Measurements from ENCODE around the gene ABTB1.
A peak's percentile ranks its signal among the peaks of the same experiment; 100 is the strongest.

ABTB1 gene

GRCh38 chr3:127630811-127631714 is 41.7 kb upstream of the ABTB1 start:
- TF ChIP-seq CTCF (IDR thresholded peaks at IDR 0.05; ENCODE audit: low read length, missing control alignments) = no peak
- no peak for DNase-seq (ENCODE audit: low read depth)

GRCh38 chr3:127632035-127632820 is 40.5 kb upstream of the ABTB1 start:
- no peak for TF ChIP-seq CTCF (IDR thresholded peaks at IDR 0.05; ENCODE audit: low read length, missing control alignments)
- H3K4me3 ChIP-seq (replicated peaks; ENCODE audit: low read depth, low read length) = no peak overlapping the region
- no peak for DNase-seq (ENCODE audit: low read depth)

More at GRCh38 chr3:127630811-127631714, 41.7 kb upstream of the ABTB1 start:
- H3K4me3 ChIP-seq (replicated peaks; ENCODE audit: low read depth, low read length) = no peak overlapping the region

- no peak for TF ChIP-seq CTCF (IDR thresholded peaks at IDR 0.05; ENCODE audit: low read length, missing control alignments)
- H3K4me3 ChIP-seq (replicated peaks; ENCODE audit: low read depth, low read length) = no peak overlapping the region
- DNase-seq (ENCODE audit: low read depth) = no peak
These were observed 38.1 kb upstream of the ABTB1 start for GRCh38 chr3:127634653-127635052.

- no peak for DNase-seq (ENCODE audit: low read depth)
- H3K4me3 ChIP-seq (replicated peaks; ENCODE audit: low read depth, low read length) = no peak overlapping the region
- no peak for TF ChIP-seq CTCF (IDR thresholded peaks at IDR 0.05; ENCODE audit: low read length, missing control alignments)
These were observed 35.2 kb upstream of the ABTB1 start for GRCh38 chr3:127637546-127637945.

- H3K4me3 ChIP-seq (replicated peaks; ENCODE audit: low read depth, low read length) = no peak overlapping the region
- no peak for DNase-seq (ENCODE audit: low read depth)
- TF ChIP-seq CTCF (IDR thresholded peaks at IDR 0.05; ENCODE audit: low read length, missing control alignments) = no peak
These were observed 34.8 kb upstream of the ABTB1 start for GRCh38 chr3:127637971-127638370.

- H3K4me3 ChIP-seq (replicated peaks; ENCODE audit: low read depth, low read length) = no peak overlapping the region
- TF ChIP-seq CTCF (IDR thresholded peaks at IDR 0.05; ENCODE audit: low read length, missing control alignments) = no peak
- peak; percentile 8 for DNase-seq (ENCODE audit: low read depth)
These were observed 33.3 kb upstream of the ABTB1 start for GRCh38 chr3:127639173-127640041.

All from fibroblast of pulmonary artery (primary cell).